Fibroblast of pulmonary artery (primary cell): ENCODE results near the gene RHOU.

Experiments
- DNase-seq: peaks from one replicate; pipeline ENCODE4 v3.0.0-alpha.2; 2010; ENCODE audit warnings: low read depth
- H3K4me3 ChIP-seq: replicated peaks from 2 replicates; pipeline ENCODE4 v1.5.1; 2011; ENCODE audit warnings: low read depth, mild to moderate bottlenecking, control low read depth, low read length, moderate library complexity
- TF ChIP-seq, protein P1 (sequence below): IDR thresholded peaks from 2 replicates; pipeline ENCODE4 v1.5.1; 2011; ENCODE audit warnings: mild to moderate bottlenecking, control low read depth, low read length, inconsistent platforms; ENCODE audit errors: missing control alignments

The RHOU gene

DNA sequence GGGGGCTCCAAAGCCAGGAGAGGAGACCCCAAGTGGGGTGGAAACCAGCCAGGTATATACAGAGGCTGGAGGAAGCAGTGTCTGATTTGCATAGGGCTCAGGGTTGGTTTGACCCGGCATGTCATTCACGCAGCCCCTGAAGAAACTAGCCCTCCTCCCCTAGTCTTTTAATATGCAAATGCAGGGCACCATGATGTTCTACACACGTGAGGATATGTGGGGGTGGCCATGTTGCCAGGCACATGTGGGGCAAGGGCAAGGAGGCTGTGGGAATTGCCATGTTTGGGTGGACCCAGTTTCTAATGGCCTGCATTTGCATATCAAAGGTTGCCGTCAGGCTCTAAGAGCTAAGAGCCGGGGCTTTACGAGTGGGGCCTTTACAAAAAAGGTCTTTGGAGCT, 12.0 kb upstream of the RHOU start:
- TF ChIP-seq, protein P1, sequence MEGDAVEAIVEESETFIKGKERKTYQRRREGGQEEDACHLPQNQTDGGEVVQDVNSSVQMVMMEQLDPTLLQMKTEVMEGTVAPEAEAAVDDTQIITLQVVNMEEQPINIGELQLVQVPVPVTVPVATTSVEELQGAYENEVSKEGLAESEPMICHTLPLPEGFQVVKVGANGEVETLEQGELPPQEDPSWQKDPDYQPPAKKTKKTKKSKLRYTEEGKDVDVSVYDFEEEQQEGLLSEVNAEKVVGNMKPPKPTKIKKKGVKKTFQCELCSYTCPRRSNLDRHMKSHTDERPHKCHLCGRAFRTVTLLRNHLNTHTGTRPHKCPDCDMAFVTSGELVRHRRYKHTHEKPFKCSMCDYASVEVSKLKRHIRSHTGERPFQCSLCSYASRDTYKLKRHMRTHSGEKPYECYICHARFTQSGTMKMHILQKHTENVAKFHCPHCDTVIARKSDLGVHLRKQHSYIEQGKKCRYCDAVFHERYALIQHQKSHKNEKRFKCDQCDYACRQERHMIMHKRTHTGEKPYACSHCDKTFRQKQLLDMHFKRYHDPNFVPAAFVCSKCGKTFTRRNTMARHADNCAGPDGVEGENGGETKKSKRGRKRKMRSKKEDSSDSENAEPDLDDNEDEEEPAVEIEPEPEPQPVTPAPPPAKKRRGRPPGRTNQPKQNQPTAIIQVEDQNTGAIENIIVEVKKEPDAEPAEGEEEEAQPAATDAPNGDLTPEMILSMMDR: no peak
- H3K4me3 ChIP-seq: no peak overlapping the region
- no peak for DNase-seq

DNA sequence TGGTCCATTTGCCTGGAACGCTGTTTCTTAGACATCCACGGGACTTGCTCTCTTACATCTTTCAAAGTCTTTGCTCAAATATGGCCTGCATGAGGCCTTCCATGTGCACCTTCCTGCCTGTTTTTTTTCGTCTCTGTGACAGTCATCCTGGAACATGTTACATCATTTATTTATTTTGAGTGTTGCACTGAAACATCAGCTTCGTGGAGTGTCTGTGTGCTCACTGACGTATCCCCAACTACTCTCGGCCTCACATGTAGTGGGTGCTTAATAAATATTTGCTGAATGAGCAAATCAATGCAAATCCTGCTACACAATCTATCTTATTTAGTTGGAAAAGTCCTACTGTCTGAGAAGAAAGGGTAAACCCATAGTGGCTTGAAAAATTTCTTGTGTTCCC, 11.4 kb upstream of the RHOU start:
- DNase-seq: no peak
- TF ChIP-seq, protein P1: no peak
- H3K4me3 ChIP-seq: no peak overlapping the region

DNA sequence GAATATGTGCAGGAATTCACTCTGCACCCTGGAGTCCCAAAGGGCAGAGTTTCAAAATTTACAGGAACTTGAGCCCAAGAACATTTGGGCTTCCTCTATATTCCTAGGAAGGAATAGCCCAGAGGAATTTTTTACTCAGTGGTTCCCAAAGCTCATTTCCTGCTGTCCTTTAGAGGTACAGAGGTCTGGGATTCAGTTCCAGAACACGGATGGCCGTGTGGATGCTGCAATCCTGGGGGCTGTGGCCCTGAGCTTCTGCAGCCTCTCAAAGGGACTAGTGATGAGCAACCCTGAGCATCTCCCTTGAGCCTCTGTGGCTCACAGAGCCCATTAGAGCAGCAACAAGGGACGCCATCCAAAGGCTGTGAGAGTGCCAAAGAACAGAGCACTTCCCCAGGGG, 10.1 kb upstream of the RHOU start:
- TF ChIP-seq, protein P1: no peak
- no peak for DNase-seq
- no peak overlapping the region for H3K4me3 ChIP-seq

DNA sequence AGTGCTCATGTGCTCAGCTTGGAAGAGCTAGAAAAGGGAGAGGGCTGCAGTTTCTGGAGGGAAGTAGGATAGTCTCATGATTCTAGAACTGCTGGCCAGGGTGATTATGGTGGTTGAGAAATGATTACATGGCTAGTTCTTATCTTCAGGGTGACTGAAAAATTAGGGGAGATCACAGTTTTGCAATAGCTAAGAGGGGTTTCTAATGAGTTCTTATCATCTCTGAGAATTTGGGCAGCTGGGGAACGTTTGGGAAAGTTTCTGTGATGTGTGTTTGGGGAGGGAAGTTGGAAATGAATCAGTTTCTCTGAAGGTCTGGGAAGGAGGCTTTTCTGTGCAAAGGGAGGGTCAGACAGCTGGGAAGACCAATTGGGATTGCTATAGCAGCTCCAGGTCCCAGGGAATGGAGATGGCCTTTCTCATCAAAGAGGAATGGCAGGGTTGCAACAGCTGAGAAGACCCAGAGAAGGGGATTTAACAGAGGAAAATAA, 7.6 kb upstream of the RHOU start:
- DNase-seq: peak; percentile 17
- H3K4me3 ChIP-seq: no peak overlapping the region
- TF ChIP-seq, protein P1: no peak

DNA sequence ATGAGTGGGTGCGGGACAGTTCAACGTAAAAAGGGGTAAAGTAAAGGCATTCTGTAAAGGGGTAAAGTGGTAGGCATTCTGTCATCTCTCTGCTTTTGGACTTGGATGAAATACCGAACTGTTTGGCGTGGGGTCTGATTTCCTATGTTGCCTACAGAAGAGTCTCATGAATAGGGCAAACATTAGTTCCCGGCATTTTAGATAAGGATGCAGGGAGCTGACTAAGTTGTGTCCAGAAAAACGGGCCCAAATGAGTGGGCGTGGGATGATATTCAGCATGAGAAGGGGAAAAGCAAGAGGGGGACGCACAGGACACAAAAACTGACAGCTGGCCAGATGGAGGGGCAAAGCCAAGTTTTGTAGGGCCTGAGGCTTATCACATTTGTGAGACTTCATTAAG, 2.9 kb upstream of the RHOU start:
- no peak for DNase-seq
- TF ChIP-seq, protein P1: no peak
- H3K4me3 ChIP-seq: no peak overlapping the region

DNA sequence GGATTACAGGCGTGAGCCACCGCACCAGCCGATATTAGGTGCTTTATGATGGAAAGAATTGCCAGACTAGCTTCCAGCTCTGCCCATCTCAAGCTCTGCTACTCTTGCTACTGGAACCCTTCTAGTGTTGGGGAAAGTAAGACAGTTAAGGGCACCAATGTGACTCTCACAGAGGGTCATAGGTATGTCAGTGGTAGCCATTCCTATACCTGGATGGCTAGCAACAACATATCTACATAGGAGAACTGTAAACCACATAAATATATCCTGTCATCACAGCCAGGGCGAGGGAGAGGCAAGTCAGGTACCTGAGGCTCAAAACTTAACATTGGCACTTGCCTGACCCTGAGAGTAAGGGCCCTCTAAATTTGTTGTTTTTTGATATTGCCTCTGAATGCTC, 1.7 kb upstream of the RHOU start:
- DNase-seq: no peak
- H3K4me3 ChIP-seq: no peak overlapping the region
- TF ChIP-seq, protein P1: no peak

DNA sequence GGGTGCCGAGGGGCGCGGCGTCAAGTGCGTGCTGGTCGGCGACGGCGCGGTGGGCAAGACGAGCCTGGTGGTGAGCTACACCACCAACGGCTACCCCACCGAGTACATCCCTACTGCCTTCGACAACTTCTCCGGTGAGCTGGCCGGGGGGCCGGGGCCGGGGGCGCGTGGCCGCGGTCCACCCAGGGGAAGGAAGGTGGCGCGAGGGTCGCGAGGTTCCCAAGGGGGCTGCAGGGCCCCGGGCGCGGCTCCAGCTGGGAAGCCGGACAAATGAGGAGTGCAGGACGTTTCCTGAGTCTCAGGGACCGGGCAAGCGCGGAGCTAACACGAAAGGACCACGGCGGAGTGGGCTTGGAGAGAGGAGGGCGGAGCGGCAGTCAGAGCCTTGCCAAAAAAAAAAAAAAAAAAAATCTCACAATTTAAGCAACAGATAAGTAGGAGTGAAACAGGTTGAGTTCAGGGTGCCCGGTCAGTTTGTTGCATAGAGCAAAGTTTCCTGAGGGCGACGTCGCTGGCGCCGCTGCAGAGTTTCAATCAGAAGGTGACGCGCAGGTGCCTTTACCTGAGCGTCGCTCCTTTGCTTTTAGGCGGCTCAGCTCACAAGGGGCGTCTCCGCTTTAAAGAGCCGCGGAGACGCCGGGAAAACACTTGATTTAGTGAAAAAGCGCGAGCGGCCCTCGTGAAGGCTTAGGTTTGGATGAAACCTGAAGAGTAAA, 750 bp downstream of the RHOU start:
- H3K4me3 ChIP-seq: peak overlapping the region; percentile 88
- TF ChIP-seq, protein P1: no peak
- DNase-seq: peak; percentile 55
